RKO (cell line): Measurements from ENCODE around the gene THSD7A.

Experiments used
- DNase-seq: peaks from one replicate; pipeline ENCODE4 v3.0.0-alpha.2; 2016; ENCODE audit warnings: low spot score

The THSD7A gene

DNA sequence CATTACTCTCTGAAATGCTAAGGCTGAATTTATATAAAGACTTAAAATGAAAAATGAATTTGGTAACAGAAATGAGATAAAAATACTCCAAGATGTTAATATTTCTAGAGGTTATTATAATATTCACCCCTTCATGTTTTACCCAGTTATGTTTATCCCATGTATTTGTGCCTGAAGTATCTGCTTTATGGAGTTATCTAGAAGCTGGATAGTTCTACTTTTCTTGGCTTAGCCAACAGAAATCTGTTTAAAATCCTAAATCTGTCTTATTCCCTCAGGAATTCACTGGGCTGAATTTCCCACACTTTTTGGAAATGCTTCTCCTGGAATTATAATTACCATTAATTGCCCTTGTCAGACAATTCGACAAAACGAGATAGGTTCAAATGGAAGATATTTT is 201.6 kb downstream of the THSD7A start:
- no peak for DNase-seq

DNA sequence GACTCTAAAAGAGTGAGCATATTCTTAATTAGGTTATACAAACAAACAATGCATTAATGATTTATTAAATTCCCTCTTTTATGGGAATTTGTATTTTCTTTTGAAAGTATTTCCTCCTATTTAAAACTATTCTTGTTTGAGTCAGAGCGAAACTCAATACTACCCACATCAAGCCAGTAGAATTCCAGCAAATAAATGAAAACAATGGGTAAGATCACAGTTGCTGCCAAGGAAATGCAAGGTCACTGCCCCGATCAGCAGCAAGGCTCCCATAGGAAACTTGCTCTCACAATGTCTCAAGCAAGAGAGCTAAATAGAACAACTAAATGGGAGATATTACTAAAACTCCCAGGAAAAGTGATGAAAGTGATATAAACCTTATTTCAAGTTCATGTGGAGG is 206.3 kb downstream of the THSD7A start:
- DNase-seq = no peak

DNA sequence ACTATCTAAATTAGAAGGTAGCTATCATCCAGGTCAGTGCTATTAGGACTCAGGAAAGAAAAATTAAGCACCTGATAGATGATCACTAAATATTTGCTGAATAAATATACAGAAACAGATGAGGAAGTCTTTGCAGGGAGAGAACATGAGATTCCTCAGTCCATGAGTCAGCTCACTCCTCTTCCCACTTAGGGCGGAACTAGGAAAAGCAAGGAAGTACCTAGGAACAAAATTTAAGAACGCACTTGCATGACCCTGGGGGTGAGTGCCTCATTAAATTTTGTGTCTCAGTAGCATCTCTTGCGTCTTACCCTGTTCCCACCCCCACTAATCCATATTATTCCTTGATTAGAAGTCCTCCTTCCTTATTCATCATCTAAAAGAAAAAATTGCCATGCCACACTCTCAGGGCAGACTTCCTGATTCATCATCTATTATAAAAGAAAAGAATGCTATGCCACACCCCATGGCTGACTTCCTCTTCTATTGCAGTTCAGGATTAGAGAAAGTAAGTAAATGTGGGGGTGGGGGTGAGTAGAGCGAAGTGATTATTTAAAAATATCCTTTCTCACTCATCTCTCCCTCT is 208.8 kb downstream of the THSD7A start:
- DNase-seq = no peak

DNA sequence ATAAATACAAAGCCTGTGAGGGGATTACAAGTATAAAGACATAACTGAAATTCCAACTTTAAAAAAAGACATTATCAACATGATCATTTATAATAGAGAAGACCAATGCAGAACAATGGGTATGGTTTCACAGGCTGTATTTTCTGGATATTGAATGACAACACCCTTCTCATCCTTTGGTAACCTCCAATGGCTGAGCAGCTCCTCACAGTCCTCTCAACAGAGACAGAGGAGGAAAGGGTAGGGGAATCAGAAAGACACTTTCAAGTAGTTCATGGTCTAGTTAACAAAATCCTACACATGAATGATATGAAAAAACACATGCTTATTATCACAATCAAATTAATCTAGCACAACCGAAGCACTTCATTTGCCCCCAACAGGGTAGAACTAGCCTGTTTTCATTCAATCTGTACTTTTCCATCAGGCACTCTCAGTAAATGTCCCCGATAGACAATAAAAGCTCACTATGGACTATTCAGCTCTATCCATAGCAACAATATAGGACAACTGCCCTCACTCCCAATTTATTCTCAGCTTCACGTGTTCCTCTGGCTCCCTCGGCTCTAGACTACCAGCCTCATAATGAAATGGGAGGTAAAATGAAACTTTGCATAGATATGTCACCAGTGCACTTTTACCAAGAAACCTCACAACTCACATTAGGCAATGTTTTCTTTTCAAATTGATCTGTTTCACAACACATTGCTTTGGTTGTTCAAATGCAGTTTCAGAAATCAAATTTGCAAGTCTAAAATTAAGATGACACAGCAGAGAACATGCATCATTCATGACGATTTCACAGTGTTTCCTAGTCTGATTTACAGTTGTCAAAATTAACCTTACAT is 211.4 kb downstream of the THSD7A start:
- DNase-seq = no peak

DNA sequence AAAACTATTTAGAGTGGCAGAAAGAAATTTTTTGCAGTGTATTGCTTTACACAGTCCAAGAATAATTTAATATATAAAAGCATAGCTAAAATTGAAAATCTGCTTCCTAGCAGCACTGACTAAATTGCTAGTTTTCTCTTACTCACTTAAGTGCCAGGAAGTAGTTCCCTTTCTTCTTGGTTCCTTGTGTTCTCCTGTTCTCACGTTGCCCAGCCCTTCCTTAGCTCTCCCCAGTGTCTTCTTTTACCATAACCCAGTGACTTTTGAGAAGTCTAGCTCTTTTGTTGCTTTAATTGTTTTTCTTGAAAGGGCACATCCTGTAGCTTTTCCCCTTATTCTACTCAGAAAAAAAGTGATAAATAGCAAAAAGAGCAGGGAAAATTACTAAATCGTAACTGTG is 215.5 kb downstream of the THSD7A start:
- no peak for DNase-seq

DNA sequence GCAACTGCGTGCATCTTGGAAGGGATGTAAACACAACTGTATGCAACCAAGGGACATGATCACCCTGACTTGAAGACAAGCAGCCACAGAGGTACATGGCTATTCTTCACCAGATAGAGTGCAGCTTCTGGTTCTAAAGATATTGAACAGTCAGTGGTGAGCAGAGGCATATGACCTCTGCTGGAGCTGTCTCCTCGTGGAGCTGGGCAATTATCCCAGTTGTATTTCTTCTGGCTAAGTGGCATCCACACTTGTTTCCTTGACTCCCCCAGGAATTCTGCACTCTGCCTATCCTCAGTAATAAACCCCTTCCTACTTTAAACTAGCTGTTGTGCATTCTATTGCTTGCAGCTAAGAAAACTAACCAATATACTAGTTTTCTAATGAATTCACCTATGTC is 216.8 kb downstream of the THSD7A start:
- DNase-seq = no peak

DNA sequence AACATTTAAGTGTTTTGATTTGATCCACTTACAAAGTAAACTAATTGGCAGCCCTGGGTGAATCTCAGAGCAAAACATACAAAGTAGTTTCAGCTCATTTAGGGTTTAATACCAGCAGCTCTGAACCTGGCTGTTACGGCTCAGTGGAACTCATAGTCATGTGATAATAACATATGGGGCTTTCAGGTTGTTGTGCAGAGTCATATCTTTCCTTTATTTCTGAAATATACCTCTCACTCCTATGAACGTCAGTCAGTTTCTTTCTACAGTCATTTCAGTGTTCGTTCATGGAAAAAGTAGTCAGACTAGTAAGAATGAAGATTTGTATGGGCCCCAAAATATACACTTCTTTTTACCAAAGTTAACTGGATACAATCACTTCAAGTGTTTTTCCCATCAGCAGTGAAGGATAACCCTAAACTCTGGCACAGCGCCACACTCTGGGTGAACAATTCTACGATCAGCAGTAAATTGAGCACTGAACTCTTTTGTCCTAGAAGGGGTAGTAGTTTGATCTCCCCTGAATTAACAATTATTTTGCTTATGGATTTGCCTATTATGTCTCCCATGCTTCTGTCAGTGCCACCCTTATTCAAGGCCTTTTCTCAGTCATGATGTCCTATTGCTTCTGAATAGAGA is 218.6 kb downstream of the THSD7A start:
- DNase-seq = no peak

DNA sequence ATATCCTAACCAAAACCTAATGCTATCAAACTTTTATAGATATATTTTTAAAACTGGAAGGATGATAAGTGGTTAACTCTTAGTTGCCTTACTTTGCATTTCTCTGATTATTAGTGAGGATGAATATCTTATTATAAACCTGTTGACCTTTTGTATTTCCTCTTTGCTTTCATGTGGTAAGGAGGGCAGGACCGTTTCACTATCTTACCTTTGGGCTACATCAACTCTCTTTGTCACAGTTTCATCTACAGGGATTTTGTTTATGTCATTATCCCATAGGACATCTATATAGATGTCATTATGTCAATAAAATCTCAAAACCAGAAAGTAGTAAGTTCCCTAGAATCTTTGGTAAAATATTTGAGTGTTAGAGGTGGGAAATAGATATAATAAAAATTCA is 219.3 kb downstream of the THSD7A start:
- DNase-seq = no peak

DNA sequence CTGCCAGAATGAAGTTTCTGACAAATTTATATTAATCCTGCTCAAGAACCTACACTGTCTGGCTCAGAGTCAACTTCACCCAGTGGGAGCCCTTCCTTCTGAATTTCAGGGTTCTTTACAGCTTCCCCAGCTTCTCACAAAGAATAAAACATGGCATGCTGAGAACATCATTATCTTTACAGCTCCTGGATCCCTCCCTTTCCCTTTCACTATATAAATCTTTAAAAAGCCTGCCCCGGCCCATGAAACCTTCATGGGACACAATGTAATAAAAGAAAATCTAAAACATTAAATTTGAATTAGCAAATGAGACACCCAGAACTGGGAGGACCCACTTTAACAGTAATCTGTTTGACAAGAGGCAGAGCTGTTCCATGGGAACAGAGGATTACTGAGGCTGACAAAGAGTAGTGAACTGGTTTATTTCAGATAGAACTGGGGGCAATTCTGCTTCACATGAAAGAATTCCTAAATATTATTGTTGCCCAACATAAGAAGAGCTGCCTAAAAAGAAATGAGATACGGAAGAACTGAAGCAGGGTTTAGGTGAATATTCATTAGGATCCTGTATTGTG is 222.8 kb downstream of the THSD7A start:
- DNase-seq = no peak

DNA sequence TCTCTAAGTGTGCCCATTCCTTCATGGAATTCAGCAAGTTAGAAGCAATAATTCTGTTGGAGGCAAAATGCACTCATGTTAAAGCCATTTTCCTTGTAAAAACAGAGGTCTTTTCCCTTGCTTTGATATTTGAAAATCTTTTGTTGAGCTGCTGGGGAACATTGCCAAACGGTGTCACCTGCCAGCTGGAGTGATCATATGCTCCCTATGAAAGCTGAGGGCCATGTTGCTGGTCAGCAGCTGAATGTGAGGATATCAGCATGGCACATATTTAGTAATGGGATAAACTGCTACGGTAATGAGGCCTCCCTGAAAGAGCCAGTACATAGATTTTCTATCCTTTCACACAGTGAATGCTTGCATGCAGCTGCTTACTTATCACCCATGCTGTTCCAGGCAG is 224.3 kb downstream of the THSD7A start:
- DNase-seq = no peak

DNA sequence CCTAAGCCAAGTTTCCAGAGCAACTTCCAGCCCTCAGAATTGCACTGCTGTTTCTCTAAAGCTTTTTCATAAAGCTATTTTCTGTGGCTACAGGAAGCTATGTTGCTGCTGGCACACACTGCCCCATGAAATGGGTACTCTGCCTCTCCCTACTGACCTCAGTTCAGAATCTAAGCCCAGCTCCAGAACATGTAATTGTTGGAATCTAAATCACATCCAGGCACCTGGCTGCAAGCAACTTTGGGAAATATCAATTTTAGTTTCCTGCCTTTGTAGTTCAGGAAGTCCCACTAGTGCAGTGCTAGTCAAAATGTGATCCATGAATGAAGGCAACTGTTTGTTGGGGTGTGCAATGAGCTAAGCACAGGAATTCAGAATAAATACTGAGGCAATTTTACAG is 226.2 kb downstream of the THSD7A start:
- DNase-seq = no peak

DNA sequence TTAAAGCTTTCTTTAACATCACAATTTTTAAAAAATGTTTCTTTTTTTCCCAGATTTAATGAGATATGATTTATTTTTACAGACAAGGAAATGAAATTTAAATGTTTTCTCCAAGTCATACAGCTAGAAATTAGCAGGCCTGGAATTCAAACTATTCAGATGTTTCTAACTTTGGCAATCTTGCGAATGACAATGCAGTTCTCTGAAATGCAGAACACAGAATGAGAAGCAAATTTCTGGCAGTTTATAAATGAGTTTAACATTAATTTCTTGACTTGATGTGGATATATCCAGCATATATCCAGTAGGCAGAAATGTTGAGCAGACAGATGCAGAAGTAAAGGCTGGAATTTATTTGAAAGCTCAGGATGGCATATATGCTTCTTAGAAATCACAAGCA is 227.5 kb downstream of the THSD7A start:
- DNase-seq = no peak

DNA sequence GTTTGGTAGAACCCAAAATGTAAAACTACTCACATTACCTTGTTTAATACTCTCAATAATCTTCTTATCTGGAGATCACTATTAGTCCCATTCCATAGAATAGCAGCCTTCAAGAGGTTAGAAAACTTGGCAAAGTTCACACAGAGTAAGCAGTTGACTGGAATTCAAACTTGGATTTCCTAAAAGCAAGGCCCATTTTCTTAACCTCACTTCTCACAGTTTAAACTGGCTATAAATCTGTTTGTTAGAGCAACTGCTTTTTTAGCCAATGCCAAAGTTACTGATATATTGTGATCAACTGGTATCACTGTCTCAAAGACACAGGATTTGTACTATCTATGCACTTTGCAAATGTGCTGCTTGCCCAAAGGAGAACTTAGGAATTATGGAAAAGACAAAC is 230.2 kb downstream of the THSD7A start:
- DNase-seq = no peak

DNA sequence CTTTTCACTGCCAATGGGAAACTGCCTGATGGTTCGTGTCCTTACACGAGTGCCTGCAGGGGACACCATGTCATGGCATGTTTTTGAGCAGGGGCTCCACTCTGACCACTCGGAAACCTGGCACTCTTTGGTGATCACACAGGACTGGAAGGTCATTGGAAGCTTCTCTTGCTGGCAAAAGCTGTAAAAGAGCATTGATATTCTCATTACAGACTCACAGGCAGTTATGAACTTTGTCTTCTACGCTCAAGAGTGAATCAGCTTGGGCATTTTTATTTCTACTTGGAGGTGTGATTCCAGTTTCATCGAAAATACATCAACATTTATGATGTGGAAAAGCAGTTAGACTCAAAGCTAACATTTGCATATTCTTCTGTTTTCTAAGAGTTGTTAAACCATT is 238.7 kb downstream of the THSD7A start:
- no peak for DNase-seq

DNA sequence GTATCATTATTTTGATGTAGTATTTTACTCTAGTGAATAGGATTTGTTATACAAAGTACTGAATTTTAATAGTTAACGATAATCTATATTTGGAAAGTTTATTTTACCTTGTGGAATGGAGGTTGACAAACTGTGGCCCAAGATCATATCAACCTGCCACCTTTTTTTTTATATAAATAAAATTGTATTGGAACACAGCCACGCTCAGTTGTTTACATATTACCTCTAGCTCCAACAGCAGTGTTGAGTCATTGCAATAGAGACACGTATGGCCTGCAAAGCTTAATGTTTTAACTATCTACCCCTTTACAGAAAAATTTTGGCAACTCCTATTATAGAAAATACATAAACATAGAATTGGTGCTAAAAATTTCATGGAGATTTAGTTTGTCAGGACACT is 239.3 kb downstream of the THSD7A start:
- DNase-seq = no peak

DNA sequence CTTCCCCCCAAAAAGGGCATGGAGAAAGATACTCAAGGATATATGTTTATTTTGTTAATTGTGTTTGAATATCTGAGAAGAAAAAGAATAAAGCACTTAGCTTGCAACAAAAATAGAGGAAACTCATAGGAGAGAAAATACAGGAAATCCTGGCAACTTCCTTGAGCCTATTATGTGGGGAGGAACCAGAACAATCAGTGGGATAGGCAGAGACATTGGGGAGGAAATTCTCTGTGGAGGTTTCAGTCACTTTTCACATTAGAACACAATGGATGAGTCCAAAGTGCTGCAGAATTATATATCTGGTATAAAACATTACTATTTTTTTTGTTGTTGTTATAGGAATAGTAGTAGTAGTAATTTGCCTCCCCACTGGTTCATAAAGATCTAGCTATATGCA is 240.1 kb downstream of the THSD7A start:
- DNase-seq = no peak

DNA sequence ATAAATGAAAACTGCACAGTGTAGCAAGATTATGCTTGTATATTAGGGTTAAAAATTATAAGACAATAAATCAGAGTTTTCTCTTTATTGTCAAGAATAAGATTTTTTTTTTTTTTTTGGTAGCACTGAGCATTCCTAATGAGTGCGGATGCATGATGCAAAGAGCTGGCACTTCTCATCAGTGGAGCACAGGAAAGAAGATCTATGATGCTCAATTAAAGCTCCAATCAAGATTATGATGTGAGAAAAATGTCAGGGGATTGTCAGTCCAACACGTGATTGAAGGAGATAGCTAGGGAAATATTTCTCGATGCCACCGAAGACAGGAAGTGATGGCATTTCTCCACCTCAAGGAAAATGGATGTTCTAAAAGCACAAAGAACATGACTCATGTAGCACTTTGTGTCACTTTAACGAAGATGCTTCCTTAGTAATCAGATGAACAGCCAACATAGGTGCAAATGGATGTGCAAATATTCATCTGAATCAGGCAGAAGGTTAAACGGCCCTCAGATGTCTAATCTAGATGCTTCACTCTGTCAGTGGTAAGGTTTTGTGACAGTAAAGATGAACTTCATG is 240.9 kb downstream of the THSD7A start:
- DNase-seq = no peak

DNA sequence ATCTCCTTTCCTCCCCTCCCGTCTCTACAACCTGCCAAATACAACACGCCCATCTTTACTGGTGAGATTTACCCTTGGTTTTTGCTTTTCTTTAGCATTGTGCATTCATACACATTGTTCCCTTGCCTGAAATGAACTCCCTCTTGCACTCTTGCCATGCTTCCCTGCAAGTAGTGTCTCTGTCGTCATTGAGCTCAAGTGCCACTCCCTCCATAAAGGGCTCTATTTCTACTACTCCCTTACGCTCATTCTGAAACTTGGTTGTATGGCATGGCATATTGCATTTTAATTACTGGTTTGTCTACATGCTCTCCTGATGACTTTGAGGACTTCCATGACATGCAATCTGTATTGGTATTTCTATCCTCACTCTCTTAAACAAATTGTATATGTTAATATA is 242.7 kb downstream of the THSD7A start:
- no peak for DNase-seq

DNA sequence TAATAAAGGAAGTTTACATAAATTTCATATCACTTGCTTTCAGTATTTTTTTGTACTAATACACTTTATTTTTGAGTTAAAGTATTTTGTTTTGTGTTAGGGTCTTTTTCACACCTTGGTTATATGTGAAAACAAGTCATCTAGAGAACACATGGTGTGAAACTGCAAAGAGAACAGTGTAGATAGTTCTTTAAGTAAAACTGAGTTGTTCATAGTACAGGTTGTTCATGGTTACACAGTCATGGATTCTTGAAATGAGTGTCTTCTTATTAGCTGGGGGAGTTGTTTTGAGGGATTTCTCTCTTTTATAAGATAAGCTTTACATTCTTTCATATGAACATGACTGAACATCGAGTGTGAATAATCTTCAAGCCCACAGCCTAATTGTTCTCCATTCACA is 244.2 kb downstream of the THSD7A start:
- DNase-seq = no peak

DNA sequence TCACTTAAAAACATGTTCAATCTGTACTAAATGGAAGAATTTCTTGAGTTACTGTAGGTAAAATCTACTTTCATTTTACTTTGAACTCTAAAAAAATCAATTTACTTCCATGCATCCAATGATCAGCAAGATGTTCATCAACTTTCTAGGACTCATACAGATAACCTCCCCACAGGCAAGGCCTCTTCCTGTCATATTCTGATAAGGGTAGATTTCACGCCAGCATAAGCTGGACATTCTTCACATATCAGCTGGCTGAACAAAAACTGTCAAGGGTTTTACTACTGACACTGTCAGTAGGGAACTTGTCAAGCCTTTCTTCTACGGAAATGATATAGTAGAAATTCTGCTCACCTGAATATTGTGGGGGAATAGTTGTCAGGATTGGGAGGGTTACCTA is 244.9 kb downstream of the THSD7A start:
- DNase-seq = no peak

DNA sequence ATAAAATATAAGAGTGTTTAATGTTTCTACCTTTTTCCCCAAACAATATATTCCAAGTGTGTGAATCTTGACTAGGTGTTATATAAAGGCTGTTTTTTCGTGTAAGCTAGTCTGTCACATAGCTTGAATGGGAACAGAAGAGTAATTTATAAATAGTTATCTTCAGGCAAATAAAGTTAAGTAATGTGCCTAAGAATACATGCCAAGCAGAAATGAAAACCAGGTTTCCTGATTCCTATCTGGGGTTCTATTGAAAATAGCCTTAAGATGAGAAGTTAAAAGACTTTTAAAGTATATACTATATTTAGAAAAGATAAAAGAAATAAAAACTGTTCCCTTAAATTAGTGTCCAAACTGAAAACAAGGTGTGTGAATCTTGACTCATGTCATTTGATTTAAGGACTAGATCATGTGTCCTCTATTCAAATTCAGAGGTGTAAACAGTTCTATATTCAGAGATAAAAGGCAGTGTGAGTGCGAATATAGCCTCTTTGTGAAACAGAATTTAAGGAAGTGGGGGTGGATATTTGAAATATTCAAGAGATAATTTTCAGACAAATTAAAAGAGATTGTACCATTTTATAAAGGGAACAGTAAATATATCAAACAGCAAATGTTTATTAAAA is 247.5 kb downstream of the THSD7A start:
- no peak for DNase-seq

DNA sequence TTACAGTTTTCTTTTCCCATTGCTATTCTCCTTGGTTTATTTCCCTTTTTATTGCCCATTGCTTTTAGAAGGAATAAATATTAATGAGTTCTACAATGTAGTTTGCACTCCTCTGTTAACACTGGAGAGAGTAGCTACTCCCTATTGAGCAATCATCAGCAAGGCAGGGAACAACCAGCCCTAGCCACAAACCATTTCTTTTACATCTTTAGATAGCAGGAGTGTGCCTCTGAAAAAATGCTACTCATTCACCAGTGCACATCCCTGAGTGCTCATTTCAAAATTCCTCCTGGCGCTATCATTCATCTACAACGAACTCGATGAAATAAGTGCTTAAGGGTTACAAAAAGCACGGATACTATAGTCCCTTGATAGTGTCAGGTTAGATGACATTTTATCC is 252.9 kb downstream of the THSD7A start:
- no peak for DNase-seq
